ENCODE measurements around the gene SVIL. TPM values are rescaled to one million over a fixed set of nuclear protein-coding genes. Genes with fewer than 3 reads are reported as not detected.

Gene SVIL
- total RNA-seq, 4 donors from 2014 or later: 1,040 to 1,354 (median 1,121) TPM

DNA sequence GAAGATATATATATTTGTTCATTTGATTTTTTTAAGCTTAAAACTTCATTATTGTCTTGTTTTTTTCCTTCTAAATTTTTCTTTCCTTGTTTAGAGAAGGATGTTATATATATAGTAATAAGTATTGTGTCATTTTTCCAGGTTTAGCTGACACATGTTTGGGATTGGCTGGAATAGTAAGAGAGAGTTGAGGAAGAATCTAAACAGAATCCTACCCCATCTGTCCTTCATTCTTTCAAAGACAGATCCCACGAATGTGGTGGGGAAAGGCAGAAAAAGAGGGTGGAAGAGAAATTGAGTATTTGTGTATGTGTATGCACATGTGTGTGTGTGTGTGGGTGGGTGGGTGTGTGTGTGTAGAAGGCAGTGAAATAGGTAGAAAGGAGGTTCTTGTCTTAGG, 132.4 kb downstream of the SVIL start:
- Histone ChIP-seq H3K9me3 (no peaks in the 10 kb centered on the region), H3K36me3 (peaks cover 0 to 59% of the 10 kb centered on the region in 2 donors), H3K27ac (peak overlapping the region; percentile 60 to 69 (median 64)), H3K4me1 (peaks cover 32 to 39% of the 10 kb centered on the region in 2 donors), H3K27me3 (no peaks in the 10 kb centered on the region), H3K4me3 (no peak overlapping the region)
- TF ChIP-seq POLR2A (IDR thresholded peaks at IDR 0.05): no peak
- TF ChIP-seq CTCF (IDR thresholded peaks at IDR 0.05 in 4 of 5, conservative IDR thresholded peaks at IDR 0.05 in 1 of 5): no peak
- ATAC-seq (no peak), DNase-seq (no peak)
- intact Hi-C loops (cut with DNase I; ENCODE audit: low total_unique reads): no loop called here
- in situ Hi-C loops (cut with MboI; ENCODE audit: low sequenced_read_pairs in 4 of 4): loop anchor here in 1 of 4 donors (25.0 kb wide), 1 partner anchor 1160 kb away; no protein-coding TSS in a partner anchor

GRCh38 chr10:29501692-29502091, 133.1 kb downstream of the SVIL start:
- ATAC-seq (peak; percentile 47 to 48), DNase-seq (no peak)
- intact Hi-C loops (cut with DNase I; ENCODE audit: low total_unique reads): no loop called here
- Histone ChIP-seq H3K27me3 (no peaks in the 10 kb centered on the region), H3K27ac (peak overlapping the region; percentile 60 to 69 (median 64)), H3K4me1 (peaks cover 32 to 39% of the 10 kb centered on the region in 2 donors), H3K36me3 (peaks cover 0 to 59% of the 10 kb centered on the region in 2 donors), H3K4me3 (no peak overlapping the region), H3K9me3 (no peaks in the 10 kb centered on the region)
- in situ Hi-C loops (cut with MboI; ENCODE audit: low sequenced_read_pairs in 4 of 4): loop anchor here in 1 of 4 donors (25.0 kb wide), 1 partner anchor 1161 kb away; no protein-coding TSS in a partner anchor
- no peak for TF ChIP-seq CTCF (IDR thresholded peaks at IDR 0.05 in 4 of 5, conservative IDR thresholded peaks at IDR 0.05 in 1 of 5)

GRCh38 chr10:29499993-29500537, 134.7 kb downstream of the SVIL start:
- H3K27ac ChIP-seq: peak overlapping the region; percentile 42 to 79 (median 64)
- in situ Hi-C loops (cut with MboI; ENCODE audit: low sequenced_read_pairs in 4 of 4) (loop anchor here in 2 of 4 donors (10.0 to 25.0 kb wide), 2 partner anchors 1162 to 1185 kb away; no protein-coding TSS in a partner anchor), intact Hi-C loops (cut with DNase I; ENCODE audit: low total_unique reads) (no loop called here)
- H3K36me3 ChIP-seq: peaks cover 0 to 66% of the 10 kb centered on the region in 2 donors
- H3K9me3 ChIP-seq: no peaks in the 10 kb centered on the region
- H3K27me3 ChIP-seq: no peaks in the 10 kb centered on the region
- H3K4me1 ChIP-seq: peaks cover 32 to 39% of the 10 kb centered on the region in 2 donors
- no peak overlapping the region for H3K4me3 ChIP-seq
- TF ChIP-seq CTCF (IDR thresholded peaks at IDR 0.05 in 4 of 5, conservative IDR thresholded peaks at IDR 0.05 in 1 of 5): no peak
- TF ChIP-seq POLR2A (IDR thresholded peaks at IDR 0.05): no peak
- no peak for DNase-seq
- no peak for ATAC-seq

DNA sequence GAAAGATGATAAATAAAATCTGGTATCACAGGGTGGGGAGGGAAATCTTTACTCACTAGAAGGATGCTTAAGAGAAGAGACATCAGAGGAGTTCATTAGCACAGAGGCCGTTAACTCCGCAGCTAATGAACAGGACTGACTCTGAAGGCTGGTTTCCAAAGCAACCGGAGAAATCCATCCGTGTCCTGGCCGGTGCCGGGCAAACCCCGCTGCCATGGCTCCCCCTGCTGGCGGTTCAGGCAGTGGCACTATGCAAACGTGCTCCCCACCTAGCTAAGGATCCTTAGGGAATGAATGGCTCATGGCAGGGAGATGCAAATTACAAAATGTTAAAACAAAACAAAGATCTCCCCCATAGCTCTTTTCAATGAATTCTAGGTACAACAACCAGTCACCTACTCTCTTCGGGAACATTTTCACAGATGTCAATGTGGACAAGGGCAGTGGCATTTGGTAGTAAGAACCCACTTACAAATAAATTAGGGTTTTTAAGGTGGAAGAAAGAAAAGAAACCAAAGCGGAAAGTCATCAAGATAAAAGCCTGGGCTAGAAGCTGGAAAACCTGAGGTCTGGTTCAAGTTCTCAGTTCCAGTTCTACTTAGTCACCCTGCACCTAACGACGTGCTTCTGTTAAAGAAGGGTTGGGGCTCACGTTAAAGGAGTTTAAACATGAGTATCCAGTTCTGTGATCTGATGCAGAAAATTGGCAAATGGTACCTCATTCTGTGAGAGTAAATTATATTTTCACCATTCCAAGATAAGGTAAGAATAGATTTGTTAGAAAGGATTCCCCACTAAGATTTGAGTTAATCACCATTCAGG, 138.2 kb downstream of the SVIL start:
- in situ Hi-C loops (cut with MboI; ENCODE audit: low sequenced_read_pairs in 4 of 4) (loop anchor here in 1 of 4 donors (10.0 kb wide), 1 partner anchor 1188 kb away; no protein-coding TSS in a partner anchor), intact Hi-C loops (cut with DNase I; ENCODE audit: low total_unique reads) (no loop called here)
- ATAC-seq (peak; percentile 42 to 64), DNase-seq (peak in 1 of 2 donors; percentile 63)
- Histone ChIP-seq H3K4me1 (peaks cover 9 to 17% of the 10 kb centered on the region in 2 donors), H3K27me3 (no peaks in the 10 kb centered on the region), H3K27ac (peak overlapping the region in 2 of 4 donors; percentile 59 to 79), H3K9me3 (no peaks in the 10 kb centered on the region), H3K4me3 (no peak overlapping the region), H3K36me3 (peaks cover 0 to 79% of the 10 kb centered on the region in 2 donors)
- TF ChIP-seq CTCF (IDR thresholded peaks at IDR 0.05 in 4 of 5, conservative IDR thresholded peaks at IDR 0.05 in 1 of 5) (peak; percentile 79 to 95 (median 87)), POLR2A (IDR thresholded peaks at IDR 0.05) (no peak)
